Breast epithelium (tissue), 4 donors: ENCODE data around the gene PAOX. TPM values are rescaled to one million over a fixed set of nuclear protein-coding genes. Genes with fewer than 3 reads are reported as not detected.
"Not testable (repeated sequence)": the region's sequence is repeated elsewhere in the genome, so short reads cannot be mapped to it uniquely, and the experiment has no call there.

Experiments
- DNase-seq, 2 donors: peaks; one replicate each; pipeline ENCODE4 v3.0.0-alpha.2; 2019; ENCODE audit warnings: low spot score in 2 of 2
- H3K27ac ChIP-seq, 2 donors: fragments of 200-600 bp; sonication (generic) in 1 of 2; one replicate each; pipeline ENCODE4 v1.5.1; 2016 to 2019; ENCODE audit warnings: mild to moderate bottlenecking in 1 of 2
- H3K27me3 ChIP-seq, 2 donors: fragments of 200-600 bp; sonication (generic) in 1 of 2; one replicate each; pipeline versions ENCODE4 v1.5.1 to v1.6.0; 2017 to 2019; ENCODE audit warnings: control low read depth in 1 of 2, mild to moderate bottlenecking in 1 of 2
- H3K36me3 ChIP-seq: fragments of 200-600 bp; one replicate; pipeline ENCODE4 v1.5.1; 2019
- H3K4me1 ChIP-seq, 2 donors: fragments of 200-600 bp; sonication (generic); one replicate each; pipeline ENCODE4 v1.5.1; 2016 to 2019; ENCODE audit warnings: control low read depth in 1 of 2
- H3K4me3 ChIP-seq, 3 donors: fragments of 200-600 bp; sonication (generic); 1 replicate in 2 of 3; 2 replicates in 1 of 3; pipeline ENCODE4 v1.5.1; 2016 to 2019; ENCODE audit warnings: mild to moderate bottlenecking in 3 of 3, moderate library complexity in 2 of 3
- H3K9me3 ChIP-seq, 2 donors: fragments of 200-600 bp; sonication (generic) in 1 of 2; one replicate each; pipeline ENCODE4 v1.5.1; 2016 to 2019; ENCODE audit warnings: control low read depth in 1 of 2
- POLR2A ChIP-seq: fragments of 450-650 bp; IDR thresholded peaks from one replicate; pipeline ENCODE4 v1.6.1; 2016; ENCODE audit warnings: antibody characterized with exemption, mild to moderate bottlenecking, moderate library complexity
- POLR2AphosphoS5 ChIP-seq, 3 donors: sonication (generic); formaldehyde crosslinking; IDR thresholded peaks; one replicate each; pipeline ENCODE4 v1.6.1; 2017; ENCODE audit warnings: antibody characterized with exemption in 3 of 3
- intact Hi-C: fragments of 100-400 bp; cut with DNase I; formaldehyde crosslinking; loops from one replicate; pipeline ENCODE4 v1.15.1; 2023; ENCODE audit warnings: low total_unique reads
- total RNA-seq, 3 donors: library from RNA; depleted of rRNA; stranded (reverse); fragments of >200 nt; gene quantifications; one replicate each; pipeline ENCODE4 v1.1.0, GENCODE V29; 2016
- TF ChIP-seq, protein P1 (sequence below), 3 donors: fragments of 450-650 bp; IDR thresholded peaks; one replicate each; pipeline ENCODE4 v1.5.1; 2016 to 2017; ENCODE audit warnings: antibody characterized with exemption in 3 of 3, mild to moderate bottlenecking in 3 of 3, moderate library complexity in 3 of 3

Gene PAOX
- total RNA-seq, 3 donors from 2014 or later = 7.5 to 10.5 (median 8.6) TPM

DNA sequence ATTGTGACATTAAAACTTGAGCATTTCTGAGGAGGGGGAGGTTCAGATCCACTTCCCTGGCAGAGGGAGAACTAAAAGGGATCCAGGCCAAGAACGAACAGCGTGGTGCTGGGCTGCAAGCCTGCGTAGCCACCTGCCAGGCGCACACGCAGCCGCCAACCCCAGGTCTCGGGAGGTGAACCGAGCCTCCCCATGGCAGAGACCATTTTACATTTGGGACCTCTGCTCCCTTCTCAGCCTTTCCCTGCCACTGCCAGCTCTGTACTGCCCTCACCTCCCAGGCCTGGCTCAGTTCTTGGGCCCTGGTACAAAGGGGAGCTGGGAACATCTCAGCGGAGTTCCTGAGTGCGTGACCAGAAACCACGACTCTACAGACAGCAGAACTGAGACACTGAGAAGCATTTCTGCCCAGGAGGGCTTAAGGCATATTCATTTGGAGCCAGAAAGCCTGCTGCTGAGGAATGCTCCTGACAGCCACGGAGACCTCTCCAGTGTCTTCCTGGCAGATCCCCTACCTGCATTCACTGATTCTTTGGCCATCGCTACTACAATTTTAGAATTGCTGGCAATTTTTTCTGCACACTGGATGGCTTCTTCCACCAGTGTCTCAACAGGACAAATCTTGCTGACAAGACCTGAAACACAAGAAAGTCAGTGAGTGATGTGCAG lies 13.5 kb upstream of the PAOX start:
- intact Hi-C loops = no loop called here
- H3K4me1 ChIP-seq = no peaks in the 10 kb centered on the region
- peak overlapping the region in 1 of 2 donors; percentile 45 for H3K27ac ChIP-seq
- no peaks in the 10 kb centered on the region for H3K36me3 ChIP-seq
- no peaks in the 10 kb centered on the region for H3K27me3 ChIP-seq
- no peak for DNase-seq
- no peak for TF ChIP-seq POLR2A
- TF ChIP-seq POLR2AphosphoS5 (IDR thresholded peaks at IDR 0.05) = no peak
- TF ChIP-seq, protein P1, sequence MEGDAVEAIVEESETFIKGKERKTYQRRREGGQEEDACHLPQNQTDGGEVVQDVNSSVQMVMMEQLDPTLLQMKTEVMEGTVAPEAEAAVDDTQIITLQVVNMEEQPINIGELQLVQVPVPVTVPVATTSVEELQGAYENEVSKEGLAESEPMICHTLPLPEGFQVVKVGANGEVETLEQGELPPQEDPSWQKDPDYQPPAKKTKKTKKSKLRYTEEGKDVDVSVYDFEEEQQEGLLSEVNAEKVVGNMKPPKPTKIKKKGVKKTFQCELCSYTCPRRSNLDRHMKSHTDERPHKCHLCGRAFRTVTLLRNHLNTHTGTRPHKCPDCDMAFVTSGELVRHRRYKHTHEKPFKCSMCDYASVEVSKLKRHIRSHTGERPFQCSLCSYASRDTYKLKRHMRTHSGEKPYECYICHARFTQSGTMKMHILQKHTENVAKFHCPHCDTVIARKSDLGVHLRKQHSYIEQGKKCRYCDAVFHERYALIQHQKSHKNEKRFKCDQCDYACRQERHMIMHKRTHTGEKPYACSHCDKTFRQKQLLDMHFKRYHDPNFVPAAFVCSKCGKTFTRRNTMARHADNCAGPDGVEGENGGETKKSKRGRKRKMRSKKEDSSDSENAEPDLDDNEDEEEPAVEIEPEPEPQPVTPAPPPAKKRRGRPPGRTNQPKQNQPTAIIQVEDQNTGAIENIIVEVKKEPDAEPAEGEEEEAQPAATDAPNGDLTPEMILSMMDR (IDR thresholded peaks at IDR 0.05) = no peak
- no peaks in the 10 kb centered on the region for H3K9me3 ChIP-seq
- H3K4me3 ChIP-seq = no peak overlapping the region

DNA sequence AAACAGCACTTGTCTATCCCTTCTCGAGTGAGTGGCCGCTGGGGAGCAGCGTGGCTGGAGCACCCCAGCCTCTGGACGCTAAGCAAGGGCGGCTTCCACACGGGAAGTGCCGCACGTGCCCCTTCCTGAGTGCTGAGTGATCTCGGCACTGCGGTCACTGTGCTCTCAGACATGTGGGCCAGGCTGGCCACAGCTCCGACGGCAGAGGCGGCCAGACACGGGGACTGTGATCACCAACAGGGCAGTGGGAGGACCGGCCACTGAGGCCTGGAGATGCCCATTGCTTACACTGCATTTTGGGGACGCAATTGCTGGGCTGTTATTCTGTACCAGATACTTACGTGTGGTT lies 13.0 kb upstream of the PAOX start:
- no peaks in the 10 kb centered on the region for H3K36me3 ChIP-seq
- no peak overlapping the region for H3K27ac ChIP-seq
- H3K4me3 ChIP-seq = no peak overlapping the region
- TF ChIP-seq POLR2AphosphoS5 (IDR thresholded peaks at IDR 0.05) (no peak), POLR2A (no peak)
- TF ChIP-seq, protein P1 (IDR thresholded peaks at IDR 0.05) = no peak
- no peak for DNase-seq
- intact Hi-C loops = no loop called here
- H3K4me1 ChIP-seq = no peaks in the 10 kb centered on the region
- no peaks in the 10 kb centered on the region for H3K9me3 ChIP-seq
- H3K27me3 ChIP-seq = no peaks in the 10 kb centered on the region

DNA sequence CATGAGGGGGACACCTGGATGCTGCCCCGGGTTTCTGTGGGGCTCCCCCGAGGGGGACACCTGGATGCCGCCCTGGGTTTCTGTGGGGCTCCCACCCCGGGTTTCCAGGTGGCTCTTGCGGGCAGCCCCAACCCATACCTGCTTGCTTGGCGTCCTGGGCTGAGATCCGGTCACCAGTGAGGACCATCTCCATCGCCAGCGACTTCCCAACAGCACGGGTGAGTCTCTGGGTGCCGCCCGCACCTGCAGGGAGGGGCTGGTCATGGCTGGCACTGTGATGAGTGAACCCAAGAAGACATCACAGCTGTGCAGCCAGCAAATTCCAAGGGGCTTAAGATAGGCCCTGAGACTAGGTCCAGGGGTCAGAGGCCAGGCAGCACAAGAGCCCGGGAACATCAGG lies 12.3 kb upstream of the PAOX start:
- H3K27ac ChIP-seq = no peak overlapping the region

DNA sequence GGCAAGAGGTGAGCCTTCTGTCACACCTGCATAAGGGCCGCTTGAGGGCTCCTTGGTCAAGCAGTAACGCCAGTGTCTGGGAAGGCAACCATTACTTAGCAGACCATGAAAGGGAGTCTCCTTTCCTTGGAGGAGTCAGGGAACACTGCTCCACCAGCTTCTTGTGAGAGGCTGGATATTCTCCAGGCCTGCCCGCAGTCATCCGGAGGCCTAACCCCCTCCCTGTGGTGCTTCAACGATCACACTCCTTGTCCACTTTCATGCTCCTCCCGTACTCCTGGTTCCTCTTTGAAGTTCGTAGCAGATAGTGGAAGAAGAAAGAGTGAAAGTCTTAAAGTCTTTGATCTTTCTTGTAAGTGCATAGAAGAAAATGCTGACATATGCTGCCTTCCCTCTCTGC lies 11.6 kb upstream of the PAOX start:
- DNase-seq, H3K4me3 ChIP-seq, H3K27ac ChIP-seq, H3K4me1 ChIP-seq, H3K27me3 ChIP-seq, intact Hi-C loops, H3K9me3 ChIP-seq, H3K36me3 ChIP-seq: not testable (repeated sequence)

More for the DNA sequence above, 12.3 kb upstream of the PAOX start:
- no peaks in the 10 kb centered on the region for H3K9me3 ChIP-seq
- no peaks in the 10 kb centered on the region for H3K36me3 ChIP-seq
- DNase-seq = no peak
- H3K4me3 ChIP-seq = no peak overlapping the region
- no peaks in the 10 kb centered on the region for H3K27me3 ChIP-seq
- H3K4me1 ChIP-seq = no peaks in the 10 kb centered on the region
- TF ChIP-seq, protein P1 (IDR thresholded peaks at IDR 0.05) = no peak
- TF ChIP-seq POLR2AphosphoS5 (IDR thresholded peaks at IDR 0.05) (no peak), POLR2A (no peak)
- intact Hi-C loops = no loop called here

DNA sequence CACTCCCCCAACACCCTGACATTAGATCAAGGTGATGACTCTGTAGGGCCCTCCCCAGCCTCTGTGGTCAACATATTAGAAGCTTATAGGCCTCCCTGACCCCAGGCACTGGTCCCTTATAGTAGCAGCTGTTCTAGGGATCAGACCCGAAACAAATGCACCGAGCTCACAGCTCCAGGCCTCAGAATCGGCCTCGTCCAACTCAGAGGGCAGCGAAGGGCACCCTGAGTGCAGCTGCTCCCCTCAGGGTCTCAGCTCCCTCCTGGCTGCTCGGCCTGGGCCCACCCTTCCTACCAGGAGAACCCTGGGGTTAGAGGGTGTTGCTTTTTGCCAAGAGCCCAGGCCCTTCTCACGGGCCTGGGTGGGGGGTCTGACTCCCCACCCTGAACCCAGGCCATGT lies 10.9 kb upstream of the PAOX start:
- intact Hi-C loops = no loop called here
- Histone ChIP-seq H3K9me3 (no peaks in the 10 kb centered on the region), H3K27ac (no peak overlapping the region), H3K4me3 (no peak overlapping the region), H3K27me3 (no peaks in the 10 kb centered on the region), H3K4me1 (no peaks in the 10 kb centered on the region), H3K36me3 (no peaks in the 10 kb centered on the region)
- TF ChIP-seq POLR2AphosphoS5 (IDR thresholded peaks at IDR 0.05) (no peak), POLR2A (no peak)
- TF ChIP-seq, protein P1 (IDR thresholded peaks at IDR 0.05) = no peak
- no peak for DNase-seq
